ENCODE results near the gene ZCWPW1. TPM values are rescaled to one million over a fixed set of nuclear protein-coding genes. Genes with fewer than 3 reads are reported as not detected.

Gene ZCWPW1
- total and polyA plus RNA-seq, 2 of the 8 experiments (the other 6 are each of a cell fraction or from before 2014, with no cell fraction given), result 0.51 to 1.4 TPM

DNA sequence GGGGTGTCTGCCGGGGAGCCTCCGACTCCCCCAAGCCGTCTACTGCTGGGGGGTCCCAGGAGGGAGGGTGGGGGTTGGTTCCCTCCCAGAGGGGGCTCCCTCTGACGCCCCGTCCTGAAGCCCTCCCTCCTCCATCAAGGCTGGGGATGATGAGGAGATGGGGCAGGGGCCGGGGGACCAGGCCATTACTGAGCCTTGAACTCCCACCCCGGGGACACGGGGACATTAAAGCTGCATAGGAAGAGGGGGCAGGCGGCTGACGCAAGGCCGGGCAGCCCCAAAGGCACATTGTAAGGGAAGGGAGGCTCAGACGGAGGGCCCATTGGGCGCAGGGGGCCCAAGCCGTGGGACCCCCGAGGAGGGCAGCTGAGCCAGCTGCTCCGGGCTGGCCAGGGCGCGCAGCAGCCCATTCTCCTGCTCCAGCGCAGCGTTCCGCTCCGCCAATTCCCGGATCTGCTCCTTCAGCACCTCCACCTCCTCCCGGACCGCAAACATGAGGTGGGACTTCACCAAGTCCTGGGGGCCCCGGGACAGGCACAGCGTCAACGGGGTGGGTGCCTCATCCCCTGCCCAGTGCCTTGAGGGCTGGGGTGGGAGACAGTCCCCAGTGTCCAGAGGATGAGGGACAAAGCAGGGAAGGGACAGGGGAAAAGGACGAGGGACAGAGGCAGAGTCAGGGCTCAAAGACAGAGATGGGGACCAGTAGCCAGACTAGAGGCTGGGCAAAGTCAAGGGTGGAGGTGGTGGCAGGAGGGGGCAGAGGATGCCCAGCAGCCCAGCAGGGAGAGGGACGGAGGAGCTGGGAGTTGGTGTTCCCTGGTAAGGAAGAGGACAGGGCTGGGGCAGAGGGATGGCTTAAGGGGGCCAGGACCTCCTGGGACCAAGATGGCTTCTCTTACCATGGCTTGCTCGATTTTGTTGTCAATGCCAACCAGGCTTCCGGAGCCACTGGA lies 38.4 kb upstream of the ZCWPW1 start:
- Histone ChIP-seq H4K5ac (ENCODE audit: insufficient read length, low read depth, low read length) (no peak overlapping the region), H3K27ac (ENCODE audit: low read depth, low read length) (no peak overlapping the region; the same call in 1 of the 2 replicates), H2BK120ac (replicated peaks; ENCODE audit: low read depth, low read length) (no peak overlapping the region), H3K79me1 (ENCODE audit: low read depth, low read length) (no peaks in the 10 kb centered on the region), H3K9ac (replicated peaks in 1 of 4; ENCODE audit: extremely low read depth in 1 of 4, low read depth in 3 of 4, low read length in 3 of 4) (no peak overlapping the region), H2BK5ac (ENCODE audit: low read depth, low read length) (no peak overlapping the region), H3K79me2 (ENCODE audit: control insufficient read depth in 1 of 2, insufficient read depth in 2 of 2, low read length in 2 of 2) (no peaks in the 10 kb centered on the region), H3K4ac (replicated peaks; ENCODE audit: insufficient read length, low read depth, low read length) (no peak overlapping the region), H3K18ac (ENCODE audit: extremely low read depth, low read length) (no peak overlapping the region; the same call in 1 of the 2 replicates), H3K27me3 (replicated peaks in 1 of 4; ENCODE audit: control insufficient read depth in 3 of 4, extremely low read depth in 1 of 4, insufficient read depth in 3 of 4, low read length in 3 of 4) (no peaks in the 10 kb centered on the region), H3K4me3 (ENCODE audit: extremely low read depth in 1 of 4, insufficient read depth in 2 of 4, low read depth in 3 of 4, low read length in 4 of 4) (no peak overlapping the region), H2AK5ac (ENCODE audit: low read depth, low read length) (no peak overlapping the region), H4K8ac (ENCODE audit: extremely low read depth, insufficient read depth, low read length) (no peak overlapping the region), H3K4me1 (replicated peaks in 1 of 4; ENCODE audit: control insufficient read depth in 3 of 4, insufficient read depth in 4 of 4, low read length in 3 of 4) (peaks cover 0 to 6% (median 1%) of the 10 kb centered on the region in 4 experiments; a peak in 6 of 7 replicates), H4K91ac (replicated peaks; ENCODE audit: insufficient read length, low read length) (no peak overlapping the region), H2BK15ac (ENCODE audit: low read length) (no peak overlapping the region), H3K14ac (ENCODE audit: insufficient read length) (no peak overlapping the region), H3K56ac (replicated peaks; ENCODE audit: insufficient read length, low read depth, low read length) (no peak overlapping the region), H3K36me3 (ENCODE audit: control insufficient read depth in 2 of 4, insufficient read depth in 4 of 4, low read length in 3 of 4) (no peaks in the 10 kb centered on the region), H3K23me2 (ENCODE audit: low read depth, low read length) (no peaks in the 10 kb centered on the region), H2BK12ac (ENCODE audit: low read depth, low read length) (no peak overlapping the region), H2AFZ (ENCODE audit: low read length) (no peak overlapping the region), H3K9me3 (ENCODE audit: insufficient read depth in 2 of 2, low read depth in 1 of 2, low read length in 1 of 2) (no peaks in the 10 kb centered on the region), H3K4me2 (ENCODE audit: insufficient read depth in 1 of 2, low read depth in 2 of 2, low read length in 2 of 2) (no peak overlapping the region), H3K23ac (ENCODE audit: insufficient read length) (no peak overlapping the region), H4K20me1 (replicated peaks in 1 of 2; ENCODE audit: control insufficient read depth in 1 of 2, insufficient read depth in 2 of 2, low read length in 2 of 2) (no peaks in the 10 kb centered on the region), H2BK20ac (ENCODE audit: low read length) (no peak overlapping the region)
- WGBS, 2 experiments (ENCODE audit: extremely low coverage in 1 of 2, insufficient coverage in 1 of 2, insufficient read length in 1 of 2, insufficient replicate concordance in 2 of 2, low coverage in 1 of 2, low lambda C conversion rate in 2 of 2, missing lambda C conversion rate in 1 of 2), result 92% methylated on average over 19 of the region's 32 CpGs; no CpG with 5 or more reads in 1 of the 2 experiments
- CTCF ChIA-PET (ENCODE audit: partially characterized antibody), result interaction anchor here (0.9 to 12.4 kb wide), 7 partner anchors 11 to 142 kb away, joined by 3 to 152 read pairs (median 6); partner anchors contain the start of genes NYAP1 and TSC22D4
- no peak for DNase-seq (ENCODE audit: low read depth in 1 of 2, low spot score in 2 of 2)
- no peak for FAIRE-seq
- POLR2A ChIA-PET (ENCODE audit: partially characterized antibody), result interaction anchor here (0.9 to 1.1 kb wide), 2 partner anchors 33 to 39 kb away, joined by 3 read pairs; partner anchors contain the start of gene ZCWPW1
- no peak for TF ChIP-seq KDM4A (IDR thresholded peaks at IDR 0.05; ENCODE audit: low read depth, low read length, severe bottlenecking)
- no peak for TF ChIP-seq POLR2A (IDR thresholded peaks at IDR 0.05; ENCODE audit: control extremely low read depth in 1 of 2, low read depth in 2 of 2, low read length in 2 of 2)
- TF ChIP-seq JUN (IDR thresholded peaks at IDR 0.05; ENCODE audit: low read depth, low read length), result no peak
- no peak for TF ChIP-seq SIX5 (IDR thresholded peaks at IDR 0.05; ENCODE audit: low read depth, low read length)
- TF ChIP-seq BCL11A (IDR thresholded peaks at IDR 0.05; ENCODE audit: low read depth in 2 of 2, low read length in 2 of 2), result no peak
- no peak for TF ChIP-seq NRF1 (IDR thresholded peaks at IDR 0.05; ENCODE audit: low read depth, low read length)
- TF ChIP-seq SP4 (IDR thresholded peaks at IDR 0.05; ENCODE audit: low read length), result no peak
- no peak for TF ChIP-seq EP300 (IDR thresholded peaks at IDR 0.05; ENCODE audit: borderline replicate concordance in 1 of 2, low read depth in 2 of 2, low read length in 2 of 2)
- no peak for TF ChIP-seq TBP (IDR thresholded peaks at IDR 0.05; ENCODE audit: low read depth, low read length)
- no peak for TF ChIP-seq GABPA (IDR thresholded peaks at IDR 0.05; ENCODE audit: borderline replicate concordance, insufficient read depth, low read length)
- TF ChIP-seq YY1 (IDR thresholded peaks at IDR 0.05; ENCODE audit: low read depth, low read length), result no peak
- no peak for TF ChIP-seq RNF2 (IDR thresholded peaks at IDR 0.05; ENCODE audit: borderline replicate concordance, low read depth, low read length, missing control alignments, poor library complexity, severe bottlenecking)
